Subcutaneous abdominal adipose tissue (tissue), 5 donors: ENCODE data around the gene SNX14.

Experiments
- H3K27ac ChIP-seq: one replicate; pipeline ENCODE4 v1.7.0; 2013; ENCODE audit warnings: low read depth, mild to moderate bottlenecking, inconsistent platforms, low read length, moderate library complexity
- H3K27me3 ChIP-seq, 5 donors: one replicate each; pipeline ENCODE4 v1.7.0; 2013; ENCODE audit warnings: low read length in 5 of 5, inconsistent platforms in 1 of 5; ENCODE audit not compliant: control insufficient read depth in 5 of 5, insufficient read depth in 4 of 5
- H3K36me3 ChIP-seq, 5 donors: one replicate each; pipeline ENCODE4 v1.7.0; 2013; ENCODE audit warnings: low read length in 5 of 5; ENCODE audit not compliant: control insufficient read depth in 5 of 5, insufficient read depth in 5 of 5
- H3K4me1 ChIP-seq, 5 donors: one replicate each; pipeline ENCODE4 v1.7.0; 2013; ENCODE audit warnings: low read length in 5 of 5, mild to moderate bottlenecking in 3 of 5, moderate library complexity in 1 of 5; ENCODE audit not compliant: control insufficient read depth in 5 of 5, insufficient read depth in 5 of 5
- H3K4me3 ChIP-seq, 5 donors: one replicate each; pipeline ENCODE4 v1.7.0; 2013; ENCODE audit warnings: low read length in 5 of 5, low read depth in 1 of 5
- H3K9ac ChIP-seq, 5 donors: one replicate each; pipeline ENCODE4 v1.7.0; 2013; ENCODE audit warnings: low read length in 5 of 5, mild to moderate bottlenecking in 4 of 5, moderate library complexity in 3 of 5
- H3K9me3 ChIP-seq, 5 donors: one replicate each; pipeline ENCODE4 v1.7.0; 2013; ENCODE audit warnings: low read length in 5 of 5; ENCODE audit not compliant: control insufficient read depth in 5 of 5
- donor health status: healthy.
- donor health status: healthy.
- donor health status: healthy.
- donor health status: healthy.
- donor health status: healthy.

Gene SNX14

GRCh38 chr6:85468326-85468725, 125.3 kb downstream of the SNX14 start:
- H3K9me3 ChIP-seq, result no peaks in the 10 kb centered on the region
- H3K36me3 ChIP-seq, result no peaks in the 10 kb centered on the region
- H3K27me3 ChIP-seq, result peaks cover 0 to 2% (median 0%) of the 10 kb centered on the region in 5 donors
- H3K9ac ChIP-seq, result no peak overlapping the region
- no peak overlapping the region for H3K27ac ChIP-seq
- peaks cover 0 to 16% (median 0%) of the 10 kb centered on the region in 5 donors for H3K4me1 ChIP-seq
- H3K4me3 ChIP-seq, result no peak overlapping the region

GRCh38 chr6:85465762-85466161, 127.9 kb downstream of the SNX14 start:
- Histone ChIP-seq H3K9ac (no peak overlapping the region), H3K4me3 (no peak overlapping the region), H3K27me3 (peaks cover 0 to 2% (median 0%) of the 10 kb centered on the region in 5 donors), H3K36me3 (no peaks in the 10 kb centered on the region), H3K4me1 (peaks cover 0 to 32% (median 10%) of the 10 kb centered on the region in 5 donors), H3K9me3 (no peaks in the 10 kb centered on the region), H3K27ac (no peak overlapping the region)

GRCh38 chr6:85464722-85465150, 128.9 kb downstream of the SNX14 start:
- Histone ChIP-seq H3K9me3 (no peaks in the 10 kb centered on the region), H3K4me1 (peaks cover 0 to 36% (median 11%) of the 10 kb centered on the region in 5 donors), H3K9ac (no peak overlapping the region), H3K27me3 (peaks cover 0 to 2% (median 0%) of the 10 kb centered on the region in 5 donors), H3K27ac (no peak overlapping the region), H3K4me3 (no peak overlapping the region), H3K36me3 (no peaks in the 10 kb centered on the region)

GRCh38 chr6:85464260-85464644, 129.4 kb downstream of the SNX14 start:
- Histone ChIP-seq H3K9me3 (no peaks in the 10 kb centered on the region), H3K4me1 (peaks cover 0 to 36% (median 11%) of the 10 kb centered on the region in 5 donors), H3K36me3 (no peaks in the 10 kb centered on the region), H3K27me3 (peaks cover 0 to 2% (median 0%) of the 10 kb centered on the region in 5 donors), H3K4me3 (no peak overlapping the region), H3K27ac (no peak overlapping the region), H3K9ac (no peak overlapping the region)

GRCh38 chr6:85463621-85464259, 129.9 kb downstream of the SNX14 start:
- no peak overlapping the region for H3K9ac ChIP-seq
- no peak overlapping the region for H3K4me3 ChIP-seq
- H3K9me3 ChIP-seq, result no peaks in the 10 kb centered on the region
- no peaks in the 10 kb centered on the region for H3K36me3 ChIP-seq
- H3K4me1 ChIP-seq, result peaks cover 0 to 40% (median 12%) of the 10 kb centered on the region in 5 donors
- H3K27me3 ChIP-seq, result peaks cover 0 to 2% (median 0%) of the 10 kb centered on the region in 5 donors
- no peak overlapping the region for H3K27ac ChIP-seq

- Histone ChIP-seq H3K27me3 (peaks cover 0 to 2% (median 0%) of the 10 kb centered on the region in 5 donors), H3K27ac (no peak overlapping the region), H3K9me3 (no peaks in the 10 kb centered on the region), H3K4me1 (peaks cover 0 to 42% (median 13%) of the 10 kb centered on the region in 5 donors), H3K36me3 (no peaks in the 10 kb centered on the region), H3K4me3 (no peak overlapping the region), H3K9ac (no peak overlapping the region)
Observed at GRCh38 chr6:85462673-85463072, 131.0 kb downstream of the SNX14 start.

GRCh38 chr6:85461798-85462170, 131.9 kb downstream of the SNX14 start:
- Histone ChIP-seq H3K4me1 (peaks cover 0 to 42% (median 13%) of the 10 kb centered on the region in 5 donors), H3K27ac (peak overlapping the region; percentile 26), H3K36me3 (no peaks in the 10 kb centered on the region), H3K4me3 (no peak overlapping the region), H3K27me3 (peaks cover 0 to 2% (median 0%) of the 10 kb centered on the region in 5 donors), H3K9me3 (no peaks in the 10 kb centered on the region), H3K9ac (no peak overlapping the region)

- Histone ChIP-seq H3K36me3 (no peaks in the 10 kb centered on the region), H3K27ac (peak overlapping the region; percentile 26), H3K9ac (no peak overlapping the region), H3K4me3 (no peak overlapping the region), H3K9me3 (no peaks in the 10 kb centered on the region), H3K4me1 (peaks cover 0 to 42% (median 13%) of the 10 kb centered on the region in 5 donors), H3K27me3 (peaks cover 0 to 2% (median 0%) of the 10 kb centered on the region in 5 donors)
Observed at GRCh38 chr6:85460921-85461797, 132.5 kb downstream of the SNX14 start.

- Histone ChIP-seq H3K4me3 (no peak overlapping the region), H3K4me1 (peaks cover 0 to 39% (median 13%) of the 10 kb centered on the region in 5 donors), H3K27me3 (no peaks in the 10 kb centered on the region), H3K27ac (peak overlapping the region; percentile 26), H3K9me3 (no peaks in the 10 kb centered on the region), H3K36me3 (no peaks in the 10 kb centered on the region), H3K9ac (no peak overlapping the region)
Observed at GRCh38 chr6:85460154-85460920, 133.3 kb downstream of the SNX14 start.
